ENCODE measurements around the gene SRCAP.
"Not testable (repeated sequence)": the region's sequence is repeated elsewhere in the genome, so short reads cannot be mapped to it uniquely, and the experiment has no call there.

The SRCAP gene

DNA sequence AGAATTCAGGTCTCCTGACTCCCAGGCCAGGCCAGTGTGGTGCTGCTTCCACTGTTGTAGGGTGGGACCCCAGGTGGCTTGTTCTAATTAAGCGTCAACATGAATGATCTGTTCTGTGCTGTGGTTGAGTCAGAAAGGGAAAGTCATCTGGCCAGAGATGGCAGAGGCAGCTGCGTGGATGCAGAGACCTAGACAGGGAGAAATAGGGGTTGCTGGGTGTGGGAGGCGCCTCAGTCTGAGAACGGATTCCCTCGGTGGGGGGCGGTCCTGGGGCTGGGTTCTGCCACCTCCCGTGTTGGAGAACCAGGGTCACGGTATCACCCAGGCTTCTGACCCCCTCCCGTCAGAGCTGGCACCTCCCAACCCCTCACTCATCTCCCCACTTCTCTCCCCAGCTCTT lies 35.2 kb upstream of the SRCAP start:
- DNase-seq (ENCODE audit: low read depth in 2 of 2, low spot score in 1 of 2): no peak

GRCh38 chr16:30664616-30665109 lies 34.3 kb upstream of the SRCAP start:
- no peak for DNase-seq (ENCODE audit: low read depth in 2 of 2, low spot score in 1 of 2)

- no peak for DNase-seq (ENCODE audit: low read depth in 2 of 2, low spot score in 1 of 2)
Observed at GRCh38 chr16:30665155-30665829, 33.7 kb upstream of the SRCAP start.

GRCh38 chr16:30665830-30666190 lies 33.2 kb upstream of the SRCAP start:
- DNase-seq (ENCODE audit: low read depth in 2 of 2, low spot score in 1 of 2): no peak

- no peak for DNase-seq (ENCODE audit: low read depth in 2 of 2, low spot score in 1 of 2)
Observed at GRCh38 chr16:30666681-30667080, 32.3 kb upstream of the SRCAP start.

DNA sequence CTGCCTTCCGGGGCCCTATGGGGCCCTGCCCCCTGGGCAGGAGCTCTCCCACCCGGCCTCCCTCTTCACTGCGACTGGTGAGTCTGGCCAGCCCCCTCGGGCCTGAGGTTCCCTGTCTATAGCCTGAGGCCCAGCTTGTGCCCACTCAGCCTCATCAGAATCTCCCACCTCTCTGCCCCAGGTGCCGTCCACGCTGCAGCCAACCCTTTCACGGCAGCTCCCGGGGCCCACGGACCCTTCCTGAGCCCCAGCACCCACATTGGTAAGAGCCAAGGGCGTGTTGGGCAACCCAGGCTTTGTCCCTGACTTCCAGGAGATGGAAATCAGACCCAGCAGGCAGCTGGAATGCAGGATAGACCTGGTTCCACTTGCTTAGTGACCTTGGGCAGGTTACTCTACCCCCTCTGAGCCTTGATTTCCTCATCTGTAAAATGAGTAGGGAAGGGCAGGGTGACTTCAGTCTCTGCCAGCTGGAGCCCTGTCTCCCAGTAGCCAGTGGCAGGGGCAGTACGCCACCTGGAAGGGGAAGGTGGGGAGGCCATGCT lies 31.5 kb upstream of the SRCAP start:
- no peak for DNase-seq (ENCODE audit: low read depth in 2 of 2, low spot score in 1 of 2)

DNA sequence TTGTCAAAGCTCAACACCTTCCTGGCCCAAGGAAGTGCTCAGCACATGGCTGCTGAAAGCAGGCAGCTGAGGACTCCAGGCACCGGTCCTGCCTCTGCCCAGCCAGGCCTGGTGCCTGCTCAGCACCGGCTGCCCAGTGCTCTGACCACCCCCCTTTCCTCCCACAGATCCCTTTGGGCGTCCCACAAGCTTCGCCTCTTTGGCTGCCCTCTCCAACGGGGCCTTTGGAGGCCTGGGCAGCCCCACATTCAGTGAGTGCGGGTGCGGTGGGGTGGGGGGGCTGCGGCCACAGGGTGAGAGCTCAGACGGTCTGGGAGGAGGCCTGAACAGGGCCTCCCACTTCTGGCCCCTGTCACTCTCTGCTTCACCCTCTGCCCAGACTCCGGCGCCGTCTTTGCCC lies 30.6 kb upstream of the SRCAP start:
- DNase-seq (ENCODE audit: low read depth in 2 of 2, low spot score in 1 of 2): no peak

DNA sequence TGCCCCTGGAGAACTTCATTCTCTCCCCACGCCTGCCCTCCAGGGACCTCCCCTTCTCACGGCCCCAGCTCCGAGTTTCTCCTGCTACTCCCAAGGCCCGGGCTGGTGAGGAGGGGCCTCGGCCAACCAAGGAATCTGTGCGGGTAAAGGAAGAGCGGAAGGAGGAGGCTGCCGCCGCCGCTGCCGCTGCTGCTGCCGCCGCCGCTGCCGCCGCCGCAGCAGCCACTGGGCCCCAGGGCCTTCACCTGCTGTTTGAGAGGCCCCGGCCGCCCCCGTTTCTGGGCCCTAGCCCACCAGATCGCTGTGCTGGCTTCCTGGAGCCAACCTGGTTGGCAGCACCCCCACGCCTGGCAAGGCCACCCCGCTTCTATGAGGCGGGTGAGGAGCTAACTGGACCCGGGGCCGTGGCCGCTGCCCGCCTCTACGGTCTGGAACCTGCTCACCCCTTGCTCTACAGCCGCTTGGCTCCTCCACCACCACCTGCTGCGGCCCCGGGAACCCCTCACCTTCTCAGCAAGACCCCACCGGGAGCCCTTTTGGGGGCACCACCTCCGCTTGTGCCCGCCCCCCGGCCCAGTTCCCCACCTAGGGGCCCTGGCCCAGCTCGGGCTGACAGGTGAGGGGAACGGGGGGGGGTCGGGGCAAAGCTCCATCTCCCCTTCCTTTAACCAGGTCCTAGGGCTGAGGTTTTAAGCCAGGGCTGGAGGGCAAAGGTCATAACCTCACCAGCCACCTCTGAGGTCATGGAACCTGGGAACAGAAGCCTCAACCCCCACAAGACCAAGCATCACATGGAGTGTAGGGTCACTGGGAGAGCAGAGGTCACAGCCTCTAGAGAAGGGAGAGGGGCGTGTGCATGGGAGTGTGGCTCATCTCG lies 29.7 kb upstream of the SRCAP start:
- DNase-seq (ENCODE audit: low read depth in 2 of 2, low spot score in 1 of 2): no peak

- DNase-seq (ENCODE audit: low read depth in 2 of 2, low spot score in 1 of 2): no peak
Observed at GRCh38 chr16:30669903-30670824, 28.8 kb upstream of the SRCAP start.

- no peak for DNase-seq (ENCODE audit: low read depth in 2 of 2, low spot score in 1 of 2)
Observed at GRCh38 chr16:30675143-30675542, 23.8 kb upstream of the SRCAP start.

DNA sequence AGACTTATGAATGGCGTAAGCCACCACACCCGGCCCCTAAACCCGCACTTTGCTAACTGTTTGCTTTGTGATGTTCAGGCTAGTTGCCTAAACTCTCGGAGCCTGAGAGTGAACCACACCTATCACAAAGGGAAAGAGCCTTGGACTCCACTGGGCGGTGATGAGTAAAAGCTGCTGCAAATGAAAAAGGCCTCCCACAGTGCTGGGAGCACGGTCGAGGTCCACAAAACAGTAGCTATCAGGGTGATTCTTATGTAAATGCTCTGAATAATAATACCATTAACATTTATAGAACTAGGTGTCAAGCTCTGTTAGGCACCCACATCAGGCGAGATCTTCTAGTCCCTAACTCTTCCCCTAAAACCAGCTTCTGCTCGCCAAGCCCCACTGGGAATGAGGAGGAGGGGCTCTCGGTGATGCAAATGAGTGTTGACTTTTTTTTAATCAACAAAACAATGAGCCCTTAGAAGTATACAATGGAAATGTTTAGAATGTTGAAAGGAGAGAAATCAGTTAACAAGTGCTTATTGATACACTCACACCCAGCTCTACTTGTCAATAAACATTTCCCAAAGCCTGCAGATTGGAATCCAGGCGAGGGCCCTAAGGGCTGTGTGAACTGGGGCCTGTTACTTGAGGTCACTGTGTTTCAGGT lies 20.9 kb upstream of the SRCAP start:
- no peak for DNase-seq (ENCODE audit: low read depth in 2 of 2, low spot score in 1 of 2)

GRCh38 chr16:30678586-30678970 lies 20.4 kb upstream of the SRCAP start:
- no peak for DNase-seq (ENCODE audit: low read depth in 2 of 2, low spot score in 1 of 2)

GRCh38 chr16:30680326-30680725 lies 18.6 kb upstream of the SRCAP start:
- no peak for DNase-seq (ENCODE audit: low read depth in 2 of 2, low spot score in 1 of 2)

DNA sequence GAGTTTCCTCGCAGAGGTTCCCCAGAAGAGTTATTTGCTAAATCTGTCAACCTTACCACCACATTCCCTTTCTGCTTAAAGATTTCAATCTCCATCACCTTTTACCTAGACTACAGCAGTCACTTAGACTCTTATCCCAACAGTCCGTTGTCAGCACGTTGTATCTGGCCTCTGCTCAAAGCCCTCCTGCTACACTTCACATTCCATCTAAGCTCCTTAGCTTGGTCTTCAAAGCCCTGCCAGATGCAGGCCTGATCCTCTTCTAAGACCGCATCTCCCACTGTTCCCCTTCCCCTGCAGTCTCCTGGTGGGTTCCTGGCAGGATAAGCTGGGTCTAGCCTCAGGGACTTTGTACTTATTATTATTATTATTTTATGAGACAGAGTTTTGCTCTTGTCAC lies 10.3 kb upstream of the SRCAP start:
- DNase-seq (ENCODE audit: low read depth in 2 of 2, low spot score in 1 of 2): no peak

GRCh38 chr16:30691907-30692306 lies 7.1 kb upstream of the SRCAP start:
- DNase-seq (ENCODE audit: low read depth in 2 of 2, low spot score in 1 of 2): no peak

- no peak for DNase-seq (ENCODE audit: low read depth in 2 of 2, low spot score in 1 of 2)
Observed at GRCh38 chr16:30692396-30693064, 6.4 kb upstream of the SRCAP start.

DNA sequence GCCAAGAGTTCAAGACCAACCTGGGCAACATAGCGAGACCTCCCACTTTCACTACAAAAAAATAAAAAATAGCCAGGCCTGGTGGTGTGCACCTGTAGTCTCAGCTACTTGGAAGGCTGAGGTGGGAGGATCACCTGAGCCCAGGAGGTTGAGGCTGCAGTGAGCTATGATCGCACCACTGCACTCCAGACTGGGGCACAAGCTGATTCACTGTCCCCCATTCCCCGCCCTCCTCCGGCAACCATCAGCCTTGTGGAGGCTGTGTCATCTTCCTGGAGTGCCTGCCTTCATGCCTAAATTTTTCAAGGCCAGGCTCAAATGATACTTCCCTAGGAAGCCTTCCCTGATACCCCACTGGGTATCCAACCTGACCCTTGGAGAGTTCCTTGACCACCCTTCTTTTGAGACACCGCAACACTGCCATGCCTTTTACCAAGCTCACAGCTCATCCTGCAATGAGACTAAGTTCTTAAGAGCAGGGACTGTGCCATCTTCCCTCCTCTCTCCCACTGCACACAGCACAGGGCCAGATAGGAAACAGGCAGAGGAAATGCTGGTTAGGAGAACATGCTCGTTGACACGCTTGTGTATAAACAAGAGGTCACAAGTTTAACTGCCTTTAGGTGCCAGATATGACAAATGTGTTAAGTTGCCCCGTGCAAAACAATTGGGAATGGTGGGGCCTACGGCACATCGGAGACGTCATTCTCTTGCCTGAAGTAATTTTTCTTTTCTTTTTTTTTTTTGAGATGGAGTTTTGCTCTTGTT lies 3.9 kb upstream of the SRCAP start:
- no peak for DNase-seq (ENCODE audit: low read depth in 2 of 2, low spot score in 1 of 2)

- DNase-seq (ENCODE audit: low read depth in 2 of 2, low spot score in 1 of 2): not testable (repeated sequence)
Observed at GRCh38 chr16:30696646-30697045, 2.3 kb upstream of the SRCAP start.
